Mucosa of rectum (tissue), 2 donors: ENCODE measurements around the gene ACP3.

Experiments used
- H3K27ac ChIP-seq, 2 donors: one replicate each; pipeline ENCODE4 v1.7.0; 2013; ENCODE audit warnings: inconsistent platforms in 2 of 2, low read depth in 2 of 2, low read length in 2 of 2
- H3K27me3 ChIP-seq, 2 donors: one replicate each; pipeline ENCODE4 v1.7.0; 2013; ENCODE audit warnings: low read length in 2 of 2; ENCODE audit not compliant: control insufficient read depth in 2 of 2, insufficient read depth in 2 of 2
- H3K36me3 ChIP-seq, 2 donors: one replicate each; pipeline ENCODE4 v1.7.0; 2013; ENCODE audit warnings: low read length in 2 of 2; ENCODE audit not compliant: control insufficient read depth in 2 of 2, insufficient read depth in 2 of 2
- H3K4me1 ChIP-seq, 2 donors: one replicate each; pipeline ENCODE4 v1.7.0; 2013; ENCODE audit warnings: low read length in 2 of 2, mild to moderate bottlenecking in 1 of 2; ENCODE audit not compliant: control insufficient read depth in 2 of 2, insufficient read depth in 2 of 2
- H3K4me3 ChIP-seq, 2 donors: one replicate each; pipeline ENCODE4 v1.7.0; 2013; ENCODE audit warnings: low read length in 2 of 2
- H3K9ac ChIP-seq, 2 donors: one replicate each; pipeline ENCODE4 v1.7.0; 2013; ENCODE audit warnings: low read length in 2 of 2, low read depth in 1 of 2, mild to moderate bottlenecking in 1 of 2
- H3K9me3 ChIP-seq, 2 donors: one replicate each; pipeline ENCODE4 v1.7.0; 2013; ENCODE audit warnings: low read length in 2 of 2; ENCODE audit not compliant: control insufficient read depth in 2 of 2
- donor health status: healthy.
- donor health status: Normal muscosa, but diverticular disease.

The ACP3 gene

DNA sequence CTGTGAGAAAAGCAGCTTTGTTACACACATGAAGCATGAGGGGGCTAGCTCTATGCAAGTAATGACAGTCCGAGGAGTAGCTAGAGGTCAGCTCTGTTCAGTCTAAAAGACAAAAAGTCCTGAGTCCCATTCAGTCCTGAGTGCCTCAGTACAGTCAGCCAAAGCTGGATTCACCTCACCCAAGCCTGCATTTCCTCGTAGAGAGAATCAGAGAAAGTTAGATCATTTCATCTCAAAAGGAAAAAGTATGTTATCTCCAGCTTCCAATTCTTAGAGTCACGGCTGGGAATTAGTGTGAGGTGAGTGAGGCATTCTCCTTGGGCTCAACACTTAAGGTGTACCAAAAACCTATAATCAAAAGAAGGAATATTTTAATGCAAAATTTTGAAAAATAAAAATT lies 5.9 kb upstream of the ACP3 start:
- no peak overlapping the region for H3K9ac ChIP-seq
- H3K27ac ChIP-seq, result no peak overlapping the region
- no peaks in the 10 kb centered on the region for H3K4me1 ChIP-seq
- no peaks in the 10 kb centered on the region for H3K36me3 ChIP-seq
- no peaks in the 10 kb centered on the region for H3K9me3 ChIP-seq
- no peak overlapping the region for H3K4me3 ChIP-seq
- H3K27me3 ChIP-seq, result no peaks in the 10 kb centered on the region

DNA sequence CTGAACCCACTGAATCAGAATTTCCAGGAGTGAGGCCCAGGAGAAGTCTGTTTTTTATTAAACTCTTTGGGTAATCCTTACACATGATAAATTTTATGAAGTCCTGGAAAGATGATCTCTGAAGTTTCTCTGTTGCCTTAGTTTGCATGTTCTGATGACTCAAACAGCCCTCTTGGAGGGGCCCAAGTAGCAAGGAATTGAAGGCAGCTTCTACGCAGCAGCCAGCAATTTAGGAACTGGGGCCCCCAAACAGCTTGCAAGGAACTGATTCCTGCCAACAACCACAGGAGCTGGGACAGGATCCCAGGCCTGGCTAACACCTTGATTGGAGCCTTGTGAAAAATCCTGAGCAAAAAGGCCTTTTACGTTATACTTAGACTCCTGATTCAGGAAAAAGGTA lies 5.4 kb upstream of the ACP3 start:
- Histone ChIP-seq H3K4me3 (no peak overlapping the region), H3K4me1 (no peaks in the 10 kb centered on the region), H3K27me3 (no peaks in the 10 kb centered on the region), H3K27ac (no peak overlapping the region), H3K36me3 (no peaks in the 10 kb centered on the region), H3K9me3 (no peaks in the 10 kb centered on the region), H3K9ac (no peak overlapping the region)

- no peak overlapping the region for H3K9ac ChIP-seq
- H3K27ac ChIP-seq, result no peak overlapping the region
- H3K36me3 ChIP-seq, result no peaks in the 10 kb centered on the region
- H3K27me3 ChIP-seq, result no peaks in the 10 kb centered on the region
- H3K4me3 ChIP-seq, result no peak overlapping the region
- H3K9me3 ChIP-seq, result no peaks in the 10 kb centered on the region
- H3K4me1 ChIP-seq, result no peaks in the 10 kb centered on the region
Measured at GRCh38 chr3:132315851-132316250, 1.4 kb upstream of the ACP3 start.

GRCh38 chr3:132318451-132318850 lies 1.2 kb downstream of the ACP3 start:
- Histone ChIP-seq H3K36me3 (no peaks in the 10 kb centered on the region), H3K9me3 (no peaks in the 10 kb centered on the region), H3K4me1 (no peaks in the 10 kb centered on the region), H3K27ac (no peak overlapping the region), H3K27me3 (no peaks in the 10 kb centered on the region), H3K4me3 (no peak overlapping the region), H3K9ac (no peak overlapping the region)

GRCh38 chr3:132321304-132321703 lies 4.1 kb downstream of the ACP3 start:
- H3K9me3 ChIP-seq, result no peaks in the 10 kb centered on the region
- no peak overlapping the region for H3K27ac ChIP-seq
- no peaks in the 10 kb centered on the region for H3K27me3 ChIP-seq
- H3K4me1 ChIP-seq, result no peaks in the 10 kb centered on the region
- H3K36me3 ChIP-seq, result no peaks in the 10 kb centered on the region
- H3K4me3 ChIP-seq, result no peak overlapping the region
- no peak overlapping the region for H3K9ac ChIP-seq

- H3K36me3 ChIP-seq, result no peaks in the 10 kb centered on the region
- no peaks in the 10 kb centered on the region for H3K27me3 ChIP-seq
- H3K4me1 ChIP-seq, result no peaks in the 10 kb centered on the region
- H3K27ac ChIP-seq, result no peak overlapping the region
- H3K9me3 ChIP-seq, result no peaks in the 10 kb centered on the region
- no peak overlapping the region for H3K4me3 ChIP-seq
- H3K9ac ChIP-seq, result no peak overlapping the region
Measured at GRCh38 chr3:132325103-132325606, 7.9 kb downstream of the ACP3 start.

DNA sequence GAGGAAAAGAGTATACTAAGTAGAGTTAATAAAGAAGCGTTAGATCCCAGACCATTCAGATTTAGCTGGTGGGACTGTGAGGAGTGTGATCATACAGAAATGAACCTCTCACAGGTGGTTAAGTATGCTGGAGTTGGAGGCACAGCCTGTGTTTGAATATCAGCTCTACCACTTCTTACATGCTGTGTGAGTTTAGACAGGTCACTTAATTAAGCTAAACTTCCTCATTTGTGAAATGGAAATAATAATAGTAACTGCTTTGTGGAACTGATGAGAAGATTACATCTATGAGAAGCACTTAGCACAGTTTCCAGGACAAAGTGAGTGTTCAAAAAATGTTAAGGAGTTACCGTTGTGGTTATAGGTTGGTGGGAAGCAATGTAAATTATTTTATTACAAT lies 8.4 kb downstream of the ACP3 start:
- H3K4me1 ChIP-seq, result no peaks in the 10 kb centered on the region
- H3K36me3 ChIP-seq, result no peaks in the 10 kb centered on the region
- H3K9ac ChIP-seq, result no peak overlapping the region
- no peak overlapping the region for H3K27ac ChIP-seq
- H3K9me3 ChIP-seq, result no peaks in the 10 kb centered on the region
- H3K27me3 ChIP-seq, result no peaks in the 10 kb centered on the region
- no peak overlapping the region for H3K4me3 ChIP-seq

- Histone ChIP-seq H3K27me3 (no peaks in the 10 kb centered on the region), H3K9ac (no peak overlapping the region), H3K27ac (no peak overlapping the region), H3K9me3 (no peaks in the 10 kb centered on the region), H3K36me3 (no peaks in the 10 kb centered on the region), H3K4me1 (no peaks in the 10 kb centered on the region), H3K4me3 (no peak overlapping the region)
Measured at GRCh38 chr3:132326251-132326650, 9.0 kb downstream of the ACP3 start.

GRCh38 chr3:132332082-132332481 lies 14.9 kb downstream of the ACP3 start:
- H3K9me3 ChIP-seq, result no peaks in the 10 kb centered on the region
- H3K4me3 ChIP-seq, result no peak overlapping the region
- H3K27me3 ChIP-seq, result no peaks in the 10 kb centered on the region
- no peak overlapping the region for H3K9ac ChIP-seq
- no peaks in the 10 kb centered on the region for H3K36me3 ChIP-seq
- no peak overlapping the region for H3K27ac ChIP-seq
- H3K4me1 ChIP-seq, result no peaks in the 10 kb centered on the region

GRCh38 chr3:132332508-132332907 lies 15.3 kb downstream of the ACP3 start:
- no peak overlapping the region for H3K27ac ChIP-seq
- H3K9ac ChIP-seq, result no peak overlapping the region
- H3K4me1 ChIP-seq, result no peaks in the 10 kb centered on the region
- no peaks in the 10 kb centered on the region for H3K9me3 ChIP-seq
- H3K4me3 ChIP-seq, result no peak overlapping the region
- no peaks in the 10 kb centered on the region for H3K27me3 ChIP-seq
- no peaks in the 10 kb centered on the region for H3K36me3 ChIP-seq

GRCh38 chr3:132341746-132342145 lies 24.5 kb downstream of the ACP3 start:
- Histone ChIP-seq H3K9ac (no peak overlapping the region), H3K27ac (no peak overlapping the region), H3K36me3 (no peaks in the 10 kb centered on the region), H3K9me3 (no peaks in the 10 kb centered on the region), H3K4me3 (no peak overlapping the region), H3K4me1 (no peaks in the 10 kb centered on the region), H3K27me3 (no peaks in the 10 kb centered on the region)
